ENCODE measurements around the gene MEIS1.
A peak's percentile ranks its signal among the peaks of the same experiment; 100 is the strongest.
"Not testable (repeated sequence)": the region's sequence is repeated elsewhere in the genome, so short reads cannot be mapped to it uniquely, and the experiment has no call there.

Gene MEIS1

GRCh38 chr2:66434679-66435548, at the start of gene MEIS1:
Gene MEIS1 (plus strand): TSS chr2:66435125. CDS start chr2:66435857, 732 bp downstream.
- DNase-seq = peak; percentile 49 to 86

DNA sequence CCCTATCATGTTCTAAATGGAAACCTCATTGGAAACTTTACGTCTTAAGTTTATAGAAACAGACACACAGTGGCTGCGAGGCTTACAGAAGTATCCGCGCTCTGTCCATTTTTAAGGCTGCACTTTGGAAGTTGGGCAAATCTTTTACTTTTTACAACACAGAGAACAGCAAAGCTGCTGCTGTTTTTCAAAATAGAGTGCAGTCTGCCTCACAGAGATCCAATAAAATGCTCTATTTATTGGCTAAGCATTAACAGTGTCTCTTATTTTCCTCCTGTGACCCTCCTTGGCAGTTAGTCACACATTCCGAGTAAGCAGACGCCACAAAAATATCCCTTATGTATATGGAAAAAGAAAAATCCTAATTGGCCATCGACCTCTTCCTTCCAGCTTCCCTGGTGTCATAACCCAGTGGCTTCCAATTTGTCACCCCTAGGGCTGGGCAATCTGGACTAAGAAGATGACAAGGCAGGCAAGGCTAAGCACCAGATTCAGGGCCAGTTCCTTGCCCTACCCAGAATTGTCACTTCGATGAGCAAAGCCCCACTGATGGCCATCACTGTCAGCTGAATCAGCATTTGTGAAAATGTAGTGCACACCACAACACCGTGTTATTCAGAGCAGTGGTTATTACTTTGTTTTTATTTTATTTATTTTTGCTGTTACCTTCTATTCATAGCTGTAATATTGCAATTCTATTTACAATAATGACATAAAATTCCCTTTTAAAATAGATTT, 47.7 kb upstream of the MEIS1 start:
- DNase-seq = no peak

GRCh38 chr2:66389651-66390131, 45.2 kb upstream of the MEIS1 start:
- no peak for DNase-seq

GRCh38 chr2:66390152-66390551, 44.8 kb upstream of the MEIS1 start:
- no peak for DNase-seq

GRCh38 chr2:66390811-66391210, 44.1 kb upstream of the MEIS1 start:
- DNase-seq = no peak

GRCh38 chr2:66391240-66391639, 43.7 kb upstream of the MEIS1 start:
- not testable (repeated sequence) for DNase-seq

- no peak for DNase-seq
Observed at GRCh38 chr2:66405473-66405872, 29.5 kb upstream of the MEIS1 start.

- no peak for DNase-seq
Observed at GRCh38 chr2:66408905-66409304, 26.0 kb upstream of the MEIS1 start.

GRCh38 chr2:66412874-66413273, 22.1 kb upstream of the MEIS1 start:
- no peak for DNase-seq

DNA sequence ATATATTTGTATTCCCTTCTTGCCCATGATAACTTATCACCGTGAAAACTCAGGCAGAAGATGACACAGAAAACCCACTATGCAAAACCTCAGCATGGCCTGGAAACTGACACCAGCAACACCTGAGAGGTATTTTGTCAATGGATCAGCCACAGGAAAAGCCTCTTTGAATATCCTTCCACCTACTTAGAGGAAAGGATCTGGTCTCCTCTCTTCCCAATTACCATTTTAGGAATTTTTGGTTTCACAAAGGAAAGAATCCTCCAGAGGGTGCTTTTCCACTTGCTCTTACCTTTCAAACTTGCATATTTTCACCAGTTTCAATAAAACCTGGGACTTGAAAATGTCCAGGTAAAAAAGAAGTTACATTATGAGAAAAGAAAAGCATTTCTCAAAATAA, 20.0 kb upstream of the MEIS1 start:
- DNase-seq = no peak

- DNase-seq = no peak
Observed at GRCh38 chr2:66418381-66418780, 16.5 kb upstream of the MEIS1 start.

- no peak for DNase-seq
Observed at GRCh38 chr2:66421612-66422011, 13.3 kb upstream of the MEIS1 start.

GRCh38 chr2:66423391-66424124, 11.4 kb upstream of the MEIS1 start:
- no peak for DNase-seq

GRCh38 chr2:66426244-66427111, 8.4 kb upstream of the MEIS1 start:
- no peak for DNase-seq

DNA sequence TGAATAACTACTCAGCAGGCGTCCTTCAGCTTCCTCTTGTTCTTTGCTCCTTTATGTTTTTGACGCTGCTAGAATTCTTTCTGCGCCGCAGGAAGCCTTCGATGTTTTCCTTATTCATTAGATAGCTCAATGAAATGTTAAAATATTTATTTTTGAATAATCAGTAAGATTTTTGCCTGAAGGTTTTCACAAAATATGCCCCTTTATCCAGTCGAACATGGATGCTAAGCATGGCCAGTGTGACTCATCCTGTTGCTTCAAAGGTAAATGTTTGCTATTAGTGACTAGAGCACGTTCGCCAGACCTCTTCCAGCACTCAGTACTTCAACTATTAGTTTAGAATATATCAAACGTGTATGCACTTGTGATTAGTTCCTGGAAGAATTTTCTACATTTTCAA, 7.6 kb upstream of the MEIS1 start:
- DNase-seq = no peak

GRCh38 chr2:66428986-66429612, 5.8 kb upstream of the MEIS1 start:
- DNase-seq = peak in 1 of 2 donors; percentile 54

DNA sequence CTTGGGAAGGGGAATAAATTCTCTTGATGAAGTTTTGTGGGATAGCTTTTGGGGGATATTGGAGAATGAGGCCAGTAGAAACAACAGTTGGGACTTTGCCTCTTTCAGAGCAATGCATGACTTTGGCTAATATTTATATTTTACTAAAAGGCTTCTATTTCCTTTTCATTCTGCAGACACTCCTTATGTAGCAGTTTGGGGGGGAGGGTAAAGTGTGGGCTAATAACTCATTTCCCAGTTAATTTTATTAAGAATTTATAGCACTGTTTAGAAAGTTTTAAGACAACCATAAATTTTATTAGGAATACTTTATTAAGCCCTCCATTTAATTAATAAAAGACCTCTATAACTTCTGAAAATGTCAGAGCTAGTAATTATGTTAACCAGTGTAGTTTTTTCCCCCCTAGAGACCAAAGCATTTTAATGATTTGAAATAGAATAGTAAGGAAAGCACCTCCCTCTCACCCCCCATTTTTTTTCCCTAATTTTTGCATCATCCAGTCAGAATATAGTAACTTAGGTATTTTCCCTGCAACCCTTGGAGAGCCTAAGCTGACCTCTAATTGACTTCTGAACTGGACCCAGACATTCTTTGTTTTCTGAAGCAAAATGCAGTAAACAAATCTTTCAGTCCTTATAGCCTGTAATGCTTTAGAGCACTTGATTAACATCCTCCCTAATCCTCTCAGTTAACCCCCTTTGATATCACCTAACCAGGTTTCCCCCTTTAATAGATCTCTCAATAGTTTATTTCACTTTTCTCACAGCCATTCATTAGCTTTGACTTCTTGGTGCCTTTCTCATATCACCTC, 5.0 kb upstream of the MEIS1 start:
- no peak for DNase-seq

DNA sequence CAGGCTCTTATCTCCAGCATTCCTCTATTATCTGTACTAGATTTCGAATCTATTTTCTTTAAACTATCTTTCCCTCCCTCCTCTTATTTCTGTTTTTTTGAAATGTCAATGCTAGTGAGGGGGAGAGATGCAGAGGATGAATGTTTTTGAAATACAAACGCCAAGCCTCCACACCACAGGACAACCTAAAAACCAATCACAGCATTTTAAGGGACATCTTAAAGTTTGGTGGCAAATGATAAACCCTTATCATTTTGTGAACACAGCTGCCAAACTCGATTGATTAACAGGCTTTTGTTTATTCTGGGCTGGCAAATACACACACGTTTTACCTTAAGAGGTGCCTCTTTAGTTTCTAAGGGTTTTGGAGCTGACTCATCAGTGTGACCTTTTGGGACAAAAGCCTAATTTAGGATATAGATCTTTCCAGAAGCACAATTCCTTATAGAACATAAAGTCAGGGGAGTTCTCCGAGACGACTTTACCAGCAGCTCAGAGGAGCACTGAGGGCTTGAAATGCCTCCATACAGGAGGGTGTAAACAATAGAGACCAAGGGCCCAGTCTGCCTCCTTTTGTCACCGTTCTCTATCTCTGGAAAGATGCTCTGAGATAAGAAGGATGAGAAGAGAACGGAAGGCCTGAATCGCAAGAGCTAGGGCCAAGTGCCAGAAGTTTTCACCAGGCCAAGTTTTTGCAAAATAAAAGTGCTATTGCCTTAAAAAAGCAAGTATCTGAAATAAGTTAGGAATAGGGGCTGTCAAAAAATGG, 4.2 kb upstream of the MEIS1 start:
- no peak for DNase-seq

DNA sequence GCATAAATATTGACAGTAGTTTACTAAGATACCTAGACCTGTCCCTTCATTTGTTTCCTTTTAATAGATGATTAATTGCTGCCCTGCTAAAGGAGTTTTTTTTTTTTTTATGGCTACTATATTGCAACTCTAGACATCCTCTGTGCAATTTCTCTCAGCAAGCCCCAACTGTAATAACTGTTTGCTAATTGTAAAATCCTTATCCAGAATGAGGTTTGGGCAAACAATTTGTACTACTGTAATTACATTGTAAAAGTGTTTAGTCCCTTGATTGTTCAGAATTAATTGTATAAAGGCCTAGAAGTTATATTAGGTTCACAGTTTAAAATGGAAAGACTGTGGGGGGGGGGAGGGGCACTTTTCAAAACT, 3.7 kb upstream of the MEIS1 start:
- DNase-seq = no peak
